Upper lobe of left lung (tissue), 4 donors: Measurements from ENCODE around the gene ADGRL3.

ENCODE experiments used
- CTCF ChIP-seq, 6 experiments: fragments of 450-650 bp in 4 of 6; fragments of 200-600 bp in 2 of 6; sonication (generic) in 2 of 6; IDR thresholded peaks; one replicate each; pipeline ENCODE4 v1.5.1; 2016 to 2019; ENCODE audit warnings: antibody characterized with exemption in 6 of 6
- EP300 ChIP-seq, 4 donors: sonication (generic); formaldehyde crosslinking; IDR thresholded peaks; one replicate each; pipeline ENCODE4 v1.5.1; 2017; ENCODE audit warnings: antibody characterized with exemption in 4 of 4, control low read depth in 2 of 4
- POLR2A ChIP-seq, 4 donors: fragments of 450-650 bp; IDR thresholded peaks; one replicate each; pipeline ENCODE4 v1.5.1; 2016 to 2017; ENCODE audit warnings: antibody characterized with exemption in 4 of 4, mild to moderate bottlenecking in 2 of 4
- POLR2AphosphoS5 ChIP-seq, 2 donors: sonication (generic); formaldehyde crosslinking; IDR thresholded peaks; one replicate each; pipeline ENCODE4 v1.5.1; 2017; ENCODE audit warnings: antibody characterized with exemption in 2 of 2

- TF ChIP-seq CTCF (IDR thresholded peaks at IDR 0.05) (no peak), POLR2AphosphoS5 (IDR thresholded peaks at IDR 0.05) (no peak), POLR2A (IDR thresholded peaks at IDR 0.05) (no peak), EP300 (IDR thresholded peaks at IDR 0.05) (no peak)
Measured at GRCh38 chr4:61915501-61915900, 715.4 kb downstream of the ADGRL3 start.
